ENCODE results near the gene CD79B. TPM values are rescaled to one million over a fixed set of nuclear protein-coding genes. Genes with fewer than 3 reads are reported as not detected.
"Not testable (repeated sequence)": the region's sequence is repeated elsewhere in the genome, so short reads cannot be mapped to it uniquely, and the experiment has no call there.

Gene CD79B
- total and polyA plus RNA-seq, 2 experiments from 2014 or later: 1.3 to 2.5 TPM

- Histone ChIP-seq H3K36me3 (ENCODE audit: insufficient read depth) (no peaks in the 10 kb centered on the region), H3K27me3 (ENCODE audit: insufficient read depth) (no peaks in the 10 kb centered on the region), H3K9me2 (ENCODE audit: insufficient read depth) (no peaks in the 10 kb centered on the region), H3K27ac (ENCODE audit: low read depth) (no peak overlapping the region), H4K20me1 (replicated peaks; ENCODE audit: insufficient read depth) (no peaks in the 10 kb centered on the region), H3K4me2 (no peak overlapping the region), H2AFZ (0 out of 2 replicates have a peak overlapping the region, but pooled peaks have one; percentile 86), H3F3A (replicated peaks; ENCODE audit: low read depth) (no peaks in the 10 kb centered on the region), H3K4me1 (ENCODE audit: insufficient read depth) (0 out of 2 replicates have a peak, but pooled peaks cover 4% of the 10 kb centered on the region), H3K79me2 (replicated peaks; ENCODE audit: insufficient read depth) (no peaks in the 10 kb centered on the region), H3K4me3 (no peak overlapping the region)
- no peaks in the 10 kb centered on the region for H3K36me3 Mint-ChIP-seq (ENCODE audit: low read depth)
- DNase-seq (ENCODE audit: low spot score) (peak; percentile 82), ATAC-seq (peak; percentile 96)
- H3K4me3 Mint-ChIP-seq: peak overlapping the region; percentile 39; the same call in 1 of the 3 replicates
- peaks cover 22% of the 10 kb centered on the region for H3K4me1 Mint-ChIP-seq
- TF ChIP-seq ETS1 (IDR thresholded peaks at IDR 0.05) (no peak), ZNF462 (CRISPR knock-in tag; IDR thresholded peaks at IDR 0.05) (no peak), CTCF (conservative IDR thresholded peaks at IDR 0.05; ENCODE audit: low read depth in 2 of 2) (peak; percentile 84 to 92)
- H3K9me3 Mint-ChIP-seq: no peaks in the 10 kb centered on the region
- peaks cover 25% of the 10 kb centered on the region for H3K27me3 Mint-ChIP-seq (ENCODE audit: insufficient read depth, low read depth, poor library complexity)
- no peak overlapping the region for H3K27ac Mint-ChIP-seq
Observed at GRCh38 chr17:63919311-63919723, 12.8 kb downstream of the CD79B start.

- Histone ChIP-seq H3K4me2 (peak within 1 kb of the TSS; percentile 79), H2AFZ (peak within 1 kb of the TSS; percentile 87), H3K4me3 (peak within 1 kb of the TSS; percentile 54)
- H3K27ac ChIP-seq (ENCODE audit: low read depth); DNase-seq (ENCODE audit: low spot score); ATAC-seq; H3K36me3 Mint-ChIP-seq (ENCODE audit: low read depth); H3K79me2 ChIP-seq (replicated peaks; ENCODE audit: insufficient read depth); H3K36me3 ChIP-seq (ENCODE audit: insufficient read depth); H3K4me1 ChIP-seq (ENCODE audit: insufficient read depth); H3K9me3 Mint-ChIP-seq; H4K20me1 ChIP-seq (replicated peaks; ENCODE audit: insufficient read depth); H3F3A ChIP-seq (replicated peaks; ENCODE audit: low read depth); H3K9me2 ChIP-seq (ENCODE audit: insufficient read depth); H3K27me3 ChIP-seq (ENCODE audit: insufficient read depth); H3K27ac Mint-ChIP-seq: not testable (repeated sequence)
- peaks cover 22% of the 10 kb centered on the region for H3K4me1 Mint-ChIP-seq
- H3K4me3 Mint-ChIP-seq: peak within 1 kb of the TSS; percentile 50; the same call in 2 of the 3 replicates
- H3K27me3 Mint-ChIP-seq (ENCODE audit: insufficient read depth, low read depth, poor library complexity): peaks cover 25% of the 10 kb centered on the region
Observed at GRCh38 chr17:63918789-63919305, 13.3 kb downstream of the CD79B start, which contains the start of gene GH1. TSS of gene GH1 (minus strand) at chr17:63918839. CDS start at chr17:63918776, 63 bp downstream.

Measured in GM23338 (cell line).